GM21576 (cell line): ENCODE data around the gene DLX1.

Experiments used
- ATAC-seq: cut with Tn5 transposase; IDR thresholded peaks from one replicate; pipeline ENCODE4 v1.9.1; 2021; ENCODE audit warnings: mild to moderate bottlenecking, moderate library complexity; ENCODE audit not compliant: unreplicated experiment

DLX1 gene

DNA sequence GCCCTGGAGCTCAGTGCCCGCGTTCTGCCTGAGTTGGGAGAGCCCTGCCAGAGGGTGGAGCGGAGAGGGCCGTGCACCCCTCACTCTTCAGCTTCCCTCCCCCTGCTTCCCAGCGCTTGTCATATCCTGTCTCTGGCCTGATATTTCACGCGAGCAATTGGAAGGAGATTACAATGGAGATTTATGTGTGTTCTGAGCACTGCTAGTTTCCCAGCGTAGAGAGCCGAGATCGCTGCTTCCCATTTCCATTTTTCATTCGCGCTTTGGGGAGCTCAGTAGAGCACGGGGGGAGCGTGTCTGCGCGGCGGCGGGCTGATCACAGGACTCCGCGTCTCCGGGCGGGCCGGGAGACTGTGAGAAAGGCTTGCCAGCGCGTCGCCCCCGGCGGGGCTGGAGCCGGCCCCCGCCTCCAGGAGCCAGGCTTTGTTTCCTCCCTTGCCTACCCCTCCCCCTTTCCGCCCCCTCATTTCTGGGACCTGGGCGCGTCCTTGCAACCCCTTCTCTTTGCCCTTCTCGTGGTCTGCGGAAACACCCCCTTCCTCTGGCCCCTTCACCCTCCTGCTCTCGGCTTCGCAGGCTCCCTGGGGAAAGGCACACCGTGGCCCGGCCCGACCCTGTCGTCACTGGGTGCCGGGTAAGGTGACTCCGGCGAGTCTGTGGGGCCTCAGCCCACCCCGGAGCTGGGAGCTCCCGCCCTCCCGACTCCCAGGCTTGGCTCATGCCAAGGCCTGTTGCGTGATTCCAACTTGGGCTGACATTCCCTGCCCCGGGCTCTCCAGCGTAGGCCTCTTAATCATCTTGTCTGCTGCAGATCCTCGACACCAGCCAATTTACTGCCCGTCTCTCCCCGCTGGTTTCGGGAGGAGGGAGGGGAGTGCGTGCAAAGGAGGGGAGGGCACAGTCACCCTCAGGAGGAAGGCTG, 11.6 kb downstream of the DLX1 start:
- no peak for ATAC-seq

DNA sequence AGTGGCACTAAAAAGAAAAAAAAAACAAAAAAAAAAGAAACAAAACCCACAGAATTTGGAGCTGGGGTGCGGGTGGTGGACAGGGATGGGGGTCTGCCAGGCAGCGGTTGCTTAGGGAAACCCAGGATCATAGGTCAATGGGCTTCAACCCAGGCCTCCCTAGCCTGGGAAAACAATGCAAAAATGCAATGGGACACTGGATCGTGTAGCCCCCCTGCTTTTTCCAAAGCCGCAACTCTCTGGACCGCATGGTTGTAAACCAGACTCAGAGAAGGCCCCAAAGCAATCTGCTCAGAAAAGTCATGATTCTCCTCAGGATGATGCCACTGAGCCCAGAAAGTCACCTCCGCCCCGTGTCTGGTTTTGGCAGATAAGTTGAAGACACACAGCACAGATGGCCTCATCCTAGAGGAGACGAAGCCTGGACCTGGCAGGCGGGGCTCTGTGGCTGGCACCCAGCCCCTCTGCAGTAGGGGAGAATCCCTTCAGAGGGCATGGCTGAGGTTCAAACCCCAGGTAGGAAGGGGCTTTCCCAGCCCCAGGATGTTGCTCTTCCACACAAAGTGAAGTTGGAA, 12.3 kb downstream of the DLX1 start:
- ATAC-seq: no peak

DNA sequence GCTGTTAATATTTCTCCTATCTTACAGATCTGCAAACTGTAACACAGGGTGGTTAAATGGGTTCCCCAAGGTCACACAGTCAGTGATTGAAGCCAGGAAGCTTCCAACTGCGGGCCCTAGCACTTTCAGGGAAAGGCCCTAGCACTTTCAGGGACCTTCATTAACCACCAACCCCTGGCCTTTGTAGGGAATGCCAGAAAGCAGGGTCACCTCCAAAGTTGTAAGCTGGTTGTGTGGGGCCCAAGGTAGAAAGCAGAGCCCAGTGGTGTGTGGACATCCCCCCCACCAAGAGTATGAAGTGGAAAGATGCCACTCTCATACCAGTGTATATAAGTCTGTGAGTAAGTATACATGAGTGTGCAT, 13.0 kb downstream of the DLX1 start:
- no peak for ATAC-seq

DNA sequence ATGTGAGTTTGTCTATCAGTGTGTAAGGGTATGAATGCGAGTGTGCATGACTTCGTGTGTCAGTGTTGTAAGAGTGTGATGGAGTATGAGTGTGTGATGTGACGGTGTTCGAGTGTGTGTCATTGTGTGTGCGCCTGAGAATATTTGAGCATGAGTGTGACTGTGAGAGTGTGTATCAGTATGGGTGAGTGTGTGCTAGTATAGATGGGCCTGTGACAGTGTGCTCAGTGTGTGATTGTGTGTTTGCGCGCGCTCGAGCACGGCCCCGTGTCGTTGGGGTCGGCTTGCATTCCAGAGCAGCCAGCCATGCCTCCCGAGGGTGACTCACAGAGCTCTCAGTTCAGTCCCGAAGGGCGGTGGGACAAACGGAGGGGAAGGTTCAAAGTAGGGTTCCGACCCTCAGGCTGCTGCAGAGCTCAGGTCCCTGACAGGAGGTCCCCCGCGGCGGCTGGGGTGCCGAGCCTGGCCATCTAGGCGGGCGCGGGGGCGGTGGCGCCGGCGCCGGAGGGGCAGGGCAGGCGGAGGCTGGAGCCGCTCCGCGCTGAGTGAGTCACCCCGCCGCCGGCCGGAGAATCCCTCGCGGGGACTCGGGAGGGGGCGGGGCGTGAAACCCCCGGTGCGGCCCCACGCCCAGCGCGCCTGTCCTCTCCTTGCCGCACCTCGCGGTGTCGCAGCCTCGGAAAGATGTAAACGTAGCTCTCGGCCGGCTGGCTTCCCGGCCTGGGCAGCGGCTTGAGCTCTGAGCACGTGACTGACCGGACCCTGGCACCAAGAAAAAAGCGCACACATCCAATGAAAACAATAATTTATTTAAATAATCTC, 13.6 kb downstream of the DLX1 start:
- no peak for ATAC-seq

DNA sequence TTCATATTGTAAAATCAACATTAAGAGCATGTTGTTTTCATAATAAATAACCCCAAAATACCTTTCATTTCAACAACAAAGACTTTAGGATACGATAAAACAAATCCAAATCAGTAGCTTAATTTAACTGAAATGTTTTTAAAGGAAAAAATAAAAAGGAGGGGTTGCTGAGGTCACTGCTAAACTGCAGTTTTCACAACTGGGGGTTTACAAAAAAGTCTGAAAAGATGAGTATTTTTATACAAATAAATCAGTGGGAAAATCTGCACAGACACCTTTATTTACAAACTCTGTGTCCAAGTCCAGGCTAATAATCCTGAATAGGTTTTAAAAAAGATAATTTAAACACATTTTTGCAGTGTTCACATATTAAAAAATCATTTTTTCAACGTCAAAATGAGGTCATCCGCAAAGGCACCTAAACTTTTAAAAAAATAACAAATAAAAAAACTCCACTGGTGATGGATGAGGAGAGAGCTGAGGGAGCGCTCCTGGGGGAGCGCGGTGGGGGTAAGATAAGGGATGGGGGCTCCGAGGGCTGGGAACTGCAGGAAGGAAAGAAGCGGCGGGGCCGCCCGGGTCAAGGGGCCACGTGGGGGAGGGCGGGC, 14.3 kb downstream of the DLX1 start:
- no peak for ATAC-seq

DNA sequence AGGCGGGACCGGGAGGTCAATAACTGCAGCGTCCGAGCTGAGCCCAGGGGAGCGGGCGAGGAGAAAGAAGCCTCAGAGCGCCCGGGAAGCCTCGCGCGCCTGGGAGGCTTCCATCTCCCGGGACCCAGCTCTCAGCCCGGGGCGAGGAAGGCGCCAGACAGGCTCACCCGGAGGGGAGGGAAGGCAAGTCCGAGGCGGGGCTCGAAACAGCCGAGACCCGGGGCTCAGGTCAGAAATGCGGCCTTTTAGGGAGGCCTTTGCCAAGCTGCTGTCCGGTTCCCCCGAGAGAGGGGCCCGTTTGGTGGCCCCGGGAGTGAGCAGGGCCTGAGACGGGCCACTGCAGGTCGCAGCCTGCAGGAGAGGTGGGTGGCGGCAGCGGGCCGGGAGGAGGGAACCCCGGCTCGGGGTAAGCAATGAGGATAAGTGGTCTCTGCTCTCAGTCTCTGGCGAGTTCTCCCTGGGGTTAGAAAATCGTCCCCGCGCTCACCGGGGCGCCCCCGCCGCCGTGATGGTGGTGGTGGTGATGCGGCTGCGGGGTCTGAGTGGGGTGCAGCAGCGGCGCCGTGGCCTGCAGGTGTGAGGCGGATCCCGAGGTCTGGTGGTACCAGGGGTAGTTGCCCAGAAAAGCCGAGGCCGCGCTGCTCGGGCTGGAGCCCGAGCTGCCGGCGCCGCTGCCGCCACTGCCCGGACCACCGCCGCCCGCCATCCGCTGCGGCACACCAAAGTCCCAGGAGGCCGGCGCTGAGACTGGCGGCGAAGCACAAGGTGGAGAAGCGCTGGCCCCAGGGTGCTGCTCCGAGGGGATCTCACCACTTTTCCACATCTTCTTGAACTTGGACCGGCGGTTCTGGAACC, 15.0 kb downstream of the DLX1 start:
- ATAC-seq: no peak

DNA sequence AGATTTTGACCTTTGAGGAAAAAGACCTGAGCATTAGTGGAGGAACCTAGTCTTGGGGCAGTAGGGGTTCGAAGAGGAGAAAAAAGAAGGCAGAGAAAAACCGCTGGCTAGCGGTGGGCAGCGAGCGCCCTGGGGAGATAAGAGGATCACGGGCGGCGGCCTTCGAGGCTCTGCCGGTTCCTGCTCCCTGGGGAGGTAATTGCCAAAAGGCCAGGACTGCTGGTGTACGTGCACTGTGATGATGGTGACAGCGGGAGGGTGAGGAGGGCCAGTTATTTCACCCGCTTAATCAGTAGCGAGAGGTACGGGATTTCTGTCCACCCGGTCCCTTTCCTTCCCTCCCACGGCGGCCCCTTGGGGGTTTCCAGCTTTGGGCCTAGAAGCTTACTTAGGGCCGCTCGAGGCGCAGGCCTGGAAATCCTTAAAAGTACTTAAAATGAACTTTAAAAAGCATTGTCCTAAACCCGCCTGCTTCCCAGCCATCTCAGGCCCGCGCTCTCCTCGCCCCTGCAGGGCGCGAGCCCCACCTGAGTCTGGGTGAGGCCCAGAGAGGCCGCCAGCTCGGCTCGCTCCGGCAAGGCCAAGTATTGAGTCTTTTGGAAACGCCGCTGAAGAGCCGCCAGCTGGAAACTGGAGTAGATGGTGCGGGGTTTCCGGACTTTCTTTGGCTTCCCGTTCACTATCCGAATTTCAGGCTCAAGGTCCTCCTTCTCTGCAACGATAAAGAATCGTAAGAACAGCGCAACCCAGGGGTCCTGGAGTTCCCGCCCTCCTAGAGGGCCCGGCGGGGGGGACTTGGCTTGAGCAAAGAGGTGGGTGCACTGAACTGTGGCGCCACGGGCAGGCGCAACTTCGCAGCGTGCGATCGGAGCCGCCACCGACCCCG, 15.9 kb downstream of the DLX1 start:
- no peak for ATAC-seq

DNA sequence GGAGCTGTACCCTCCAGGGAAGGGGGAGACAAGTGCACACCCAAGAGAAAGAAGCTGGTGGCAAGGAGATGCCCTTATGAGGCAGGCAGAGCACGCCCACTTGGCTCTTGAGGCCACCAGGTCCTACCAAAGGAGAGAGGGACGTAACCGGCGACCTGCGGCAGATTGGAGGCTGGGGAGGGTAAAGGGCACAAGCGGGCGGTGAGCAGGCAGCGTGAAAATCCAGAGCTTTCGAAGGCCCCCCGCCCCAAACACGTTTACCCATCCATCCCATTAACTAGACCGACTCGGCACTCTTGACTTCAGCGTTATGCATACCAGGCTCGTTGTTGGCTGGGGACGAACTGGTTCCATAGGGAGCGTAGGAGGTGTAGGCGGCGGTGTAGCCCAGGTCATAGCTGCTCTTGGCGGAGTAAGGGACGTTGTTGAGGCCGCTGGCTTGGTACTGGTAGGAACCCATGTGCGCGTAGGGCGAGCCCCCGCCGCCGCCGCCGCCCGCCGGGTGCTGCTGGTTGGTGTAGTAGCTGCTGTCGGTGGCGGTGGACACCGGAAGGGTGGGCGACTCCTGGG, 16.6 kb downstream of the DLX1 start:
- ATAC-seq: no peak

DNA sequence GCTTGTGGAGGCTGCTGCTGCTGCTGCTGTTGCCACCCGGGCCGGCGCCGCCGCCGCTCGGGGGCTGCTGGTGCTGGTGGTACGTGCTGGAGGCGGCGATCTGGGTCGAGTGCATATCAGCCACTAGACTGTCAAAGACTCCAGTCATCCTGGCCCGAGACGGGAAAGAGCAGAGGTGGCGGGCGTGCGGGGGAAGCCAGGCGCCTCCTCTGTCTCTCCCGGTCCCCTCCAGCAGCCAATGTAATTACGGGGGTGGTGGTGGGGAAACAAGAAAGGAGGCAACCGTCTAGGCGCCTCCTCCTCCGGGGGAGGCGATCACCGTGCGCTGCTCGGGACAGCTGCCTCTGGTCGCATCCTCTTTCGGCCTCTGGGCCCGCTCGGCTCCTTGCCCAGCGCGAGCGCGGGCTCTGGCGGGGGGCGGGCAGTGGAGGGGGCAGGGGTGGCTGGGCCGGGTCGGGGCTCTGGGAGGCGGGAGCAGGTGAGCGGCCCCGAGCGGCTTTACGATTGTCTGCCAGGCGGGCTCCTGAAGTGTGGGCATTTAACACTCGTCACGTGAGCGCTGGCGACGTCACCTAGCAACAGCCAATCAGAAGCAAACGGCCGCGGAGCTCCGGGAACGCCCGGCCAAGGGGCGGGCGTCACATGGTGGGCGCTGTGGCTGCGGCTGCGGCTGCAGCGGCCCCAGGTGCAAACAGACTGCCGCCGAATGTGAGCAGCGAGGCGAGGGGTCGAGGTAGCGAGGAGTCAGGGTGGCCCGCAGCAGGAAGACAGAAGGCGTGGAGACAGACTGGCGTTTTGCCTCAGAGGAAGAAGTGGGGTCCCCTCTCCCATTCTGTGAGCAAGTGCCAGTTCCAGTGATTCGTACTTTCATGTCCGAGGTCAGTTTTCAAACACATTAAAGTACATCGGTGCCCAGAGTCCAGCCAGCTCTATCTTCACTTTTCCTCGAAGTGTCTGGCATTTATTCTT, 17.4 kb downstream of the DLX1 start, which contains the start of gene DLX2:
Gene DLX2, minus strand, starts transcription at position 510 of the 969 bp plus-strand sequence. Its CDS starts 362 bp downstream, at position 148.
- ATAC-seq: peak; percentile 70

DNA sequence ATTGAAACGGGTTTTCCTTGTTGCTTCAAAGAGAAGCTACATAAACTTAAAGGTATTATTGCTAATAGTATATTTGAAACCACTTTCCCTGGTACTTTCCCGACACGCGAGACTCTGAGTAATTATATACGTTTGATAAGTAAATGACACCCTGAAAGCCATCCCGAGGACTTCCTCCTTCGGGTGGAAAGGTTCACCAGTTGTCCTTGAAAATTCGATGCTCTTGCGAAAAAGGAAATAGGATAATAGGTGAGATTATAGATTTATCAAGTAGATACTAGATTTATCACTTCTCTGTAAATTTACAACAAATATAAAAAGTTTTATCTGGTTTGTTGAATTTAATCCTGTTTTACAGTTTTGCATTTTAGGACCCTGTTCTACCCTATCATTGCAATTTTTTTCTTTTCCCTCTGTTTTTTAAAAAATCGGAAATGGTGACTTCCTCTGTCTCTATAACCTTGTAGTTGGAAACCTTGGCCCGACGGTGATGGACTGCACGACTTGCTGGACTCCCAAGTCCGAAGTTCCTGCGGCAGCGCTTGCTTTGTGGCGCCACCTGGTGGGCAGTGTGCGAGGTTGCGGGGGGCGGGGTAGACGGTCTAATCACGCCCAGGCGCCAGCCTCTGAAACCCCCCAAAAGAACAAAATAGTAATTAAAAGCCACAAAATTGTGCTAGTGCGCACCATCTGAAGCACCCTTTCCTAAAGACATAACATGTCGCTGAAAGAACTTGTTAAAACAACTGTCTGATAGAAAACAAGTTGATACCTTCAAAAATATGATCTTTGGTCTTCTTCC, 18.4 kb downstream of the DLX1 start:
- no peak for ATAC-seq

DNA sequence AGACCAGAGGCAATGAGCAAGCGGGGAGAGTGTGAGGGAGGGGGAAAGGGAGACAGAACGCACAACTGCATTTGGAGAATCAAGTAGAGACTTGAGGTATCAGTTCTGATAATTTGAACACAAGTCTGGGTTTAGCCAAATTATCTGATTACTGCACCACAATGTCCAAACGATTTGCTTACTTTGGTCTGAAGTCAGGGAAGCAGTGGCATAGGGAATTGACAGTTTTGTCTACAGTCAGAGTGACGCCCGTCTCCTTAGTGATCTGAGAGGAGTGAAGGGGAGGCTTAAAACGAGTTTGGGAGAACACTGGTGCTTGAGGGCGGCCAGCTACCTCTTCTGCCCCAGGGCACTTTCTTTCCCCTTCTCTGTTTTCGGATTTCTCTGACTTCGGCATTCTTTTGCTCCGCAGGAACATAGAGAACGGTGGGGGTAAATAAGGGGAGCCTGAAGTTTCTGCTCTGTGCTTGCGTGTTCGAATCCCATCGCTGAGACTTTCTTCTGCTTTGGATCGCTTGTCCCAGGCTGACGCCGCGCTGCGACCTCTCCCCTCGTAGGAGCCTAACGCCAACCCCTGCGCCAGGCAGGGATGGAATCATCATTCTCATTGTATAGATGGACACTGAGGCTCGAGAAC, 20.3 kb downstream of the DLX1 start:
- ATAC-seq: no peak

DNA sequence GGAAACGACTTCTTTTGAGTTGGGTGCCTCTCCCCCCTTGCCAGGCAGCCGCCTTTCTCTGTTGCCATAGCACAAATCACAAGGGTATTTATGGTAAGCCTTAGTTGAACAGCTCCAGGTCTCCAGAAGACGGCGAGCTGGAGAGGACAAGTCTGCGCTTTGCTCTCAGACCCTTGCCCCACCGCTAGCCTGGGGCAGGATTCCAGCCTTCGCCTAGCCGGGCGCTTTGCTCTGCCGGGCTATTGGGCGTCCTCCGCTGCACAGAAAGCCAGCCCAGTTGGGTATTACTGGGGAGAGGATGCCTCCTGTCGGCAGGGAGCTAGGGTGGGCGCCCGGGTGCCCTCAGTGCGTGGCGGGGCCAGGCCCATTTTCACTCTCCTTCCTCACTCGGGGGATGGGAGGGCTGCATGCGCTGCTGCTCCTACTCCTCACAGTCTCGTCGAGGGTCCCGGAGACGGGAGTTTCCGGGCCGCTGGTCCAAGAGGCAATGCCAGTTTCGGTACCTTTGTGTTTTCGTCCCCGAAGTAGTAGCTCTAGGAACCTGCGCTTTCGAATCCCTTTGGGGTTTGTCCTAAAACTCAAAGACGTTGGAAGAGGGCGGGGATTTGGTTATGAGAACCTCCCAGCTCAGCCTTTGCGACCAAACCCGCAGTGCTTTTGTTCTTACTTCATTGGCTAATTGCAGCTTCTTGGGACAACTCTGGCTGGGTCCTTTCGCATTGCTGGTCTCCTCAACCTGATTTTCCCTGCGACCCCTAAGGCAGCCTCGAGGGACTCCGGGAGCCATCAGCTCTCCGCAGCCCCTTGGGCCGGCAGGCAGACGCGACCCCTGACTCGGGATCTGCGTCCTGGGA, 21.0 kb downstream of the DLX1 start:
- no peak for ATAC-seq

DNA sequence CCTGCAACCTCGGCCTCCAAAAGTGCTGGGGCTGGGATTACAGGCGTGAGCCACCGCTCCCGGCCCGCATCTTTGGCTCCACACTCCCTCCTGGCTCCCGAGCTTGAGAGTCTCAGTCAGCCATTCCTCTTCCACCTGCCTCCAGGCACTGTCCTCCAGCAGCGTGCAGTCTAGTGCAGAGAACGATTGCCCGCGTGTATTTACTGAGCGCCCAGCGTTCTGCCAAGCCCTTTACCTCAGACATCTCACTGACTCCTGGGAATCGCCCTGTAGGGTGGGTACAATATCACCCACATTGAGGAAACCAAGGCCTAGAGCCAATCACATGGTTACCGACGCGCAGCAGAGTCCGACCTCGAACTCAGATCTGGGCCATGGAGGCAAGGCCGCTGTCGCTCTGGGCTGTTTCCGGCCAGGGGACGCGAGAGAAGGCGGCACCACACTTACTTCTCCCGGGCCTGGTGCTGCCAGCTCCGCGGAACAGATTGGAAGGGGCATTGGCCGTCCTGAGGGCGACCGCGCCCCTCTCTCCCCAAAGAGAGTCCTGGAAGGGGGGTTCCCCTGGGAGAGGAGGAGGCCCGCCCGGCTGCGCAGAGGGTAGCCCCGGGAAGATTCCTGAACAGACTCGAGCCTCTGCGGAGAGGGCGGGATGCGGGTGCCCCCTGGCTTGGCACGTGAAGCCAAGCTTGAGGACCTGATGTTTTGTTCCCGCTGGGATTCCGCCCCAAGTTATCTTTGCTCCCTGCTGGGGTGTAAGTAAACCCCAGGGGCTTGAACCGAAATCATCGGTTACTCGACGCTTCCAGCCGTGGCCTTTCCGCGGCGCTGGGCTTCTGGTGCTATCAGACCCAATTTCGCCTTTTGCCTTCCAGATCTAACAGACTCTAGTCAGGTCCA, 22.6 kb downstream of the DLX1 start:
- ATAC-seq: no peak

DNA sequence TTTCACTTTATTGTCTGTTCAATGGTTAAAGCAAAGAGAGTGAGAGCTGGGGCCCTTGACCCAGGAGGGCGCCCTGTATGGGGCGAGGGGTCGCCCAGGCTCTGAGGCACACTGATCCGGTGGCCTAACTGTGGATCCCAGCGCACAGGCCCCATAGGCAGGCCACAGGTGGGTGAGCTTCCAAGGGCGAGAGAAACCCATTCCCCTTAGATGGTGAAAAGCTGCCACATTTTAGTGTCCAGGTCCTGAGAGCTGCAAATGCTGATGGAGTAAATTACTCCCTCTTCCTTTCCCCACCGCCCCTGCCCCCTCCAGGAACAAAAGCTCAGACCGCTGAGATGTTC, 23.3 kb downstream of the DLX1 start:
- no peak for ATAC-seq
